ENCODE results near the gene DENND6B. TPM values are rescaled to one million over a fixed set of nuclear protein-coding genes. Genes with fewer than 3 reads are reported as not detected.

Gene DENND6B
- total and polyA plus RNA-seq, 2 experiments from 2014 or later = 0.71 to 1.3 TPM

DNA sequence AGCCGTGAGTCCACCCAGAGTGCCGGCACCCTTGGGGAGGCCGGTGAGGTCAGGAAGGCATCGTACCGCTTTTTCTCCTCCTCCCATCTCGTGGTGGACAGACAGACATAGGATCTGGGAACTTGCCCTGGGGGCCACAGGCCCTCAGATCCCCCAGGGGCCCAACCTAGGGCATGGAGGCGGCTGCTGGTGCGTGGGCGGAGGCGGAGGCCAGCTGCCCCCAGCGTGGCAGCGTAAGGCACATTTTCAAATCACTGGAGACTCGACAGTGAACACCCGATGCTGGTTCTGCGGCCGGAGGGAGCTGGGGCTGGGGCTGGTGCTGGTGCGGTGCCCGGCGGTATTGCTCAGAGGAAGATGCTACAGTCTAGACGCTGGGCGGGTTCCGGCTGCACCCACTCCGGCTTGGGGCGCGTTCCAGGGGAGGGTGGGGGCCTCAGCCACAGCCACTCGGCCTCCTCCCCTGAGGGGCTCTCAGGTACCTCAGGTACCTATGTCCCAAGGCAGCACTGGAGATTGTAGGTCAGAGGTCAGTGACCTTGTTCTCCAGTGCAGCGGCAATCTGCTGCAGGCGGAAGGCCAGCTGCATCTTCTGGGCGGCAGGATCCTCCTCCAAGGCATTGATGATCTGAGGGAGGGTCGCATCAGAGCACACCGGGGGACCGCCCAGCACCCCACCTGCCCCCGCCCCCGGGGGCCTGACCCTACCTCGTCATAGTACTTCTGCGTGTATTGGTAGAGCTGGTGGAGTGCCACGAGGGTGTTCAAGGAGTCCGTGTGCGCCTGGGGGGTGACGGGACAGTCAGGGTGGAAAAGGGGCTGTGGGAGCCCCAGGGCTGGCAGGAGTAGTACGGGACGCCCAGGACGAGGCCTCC, 51.4 kb downstream of the DENND6B start (continued):
- TF ChIP-seq, protein P1, sequence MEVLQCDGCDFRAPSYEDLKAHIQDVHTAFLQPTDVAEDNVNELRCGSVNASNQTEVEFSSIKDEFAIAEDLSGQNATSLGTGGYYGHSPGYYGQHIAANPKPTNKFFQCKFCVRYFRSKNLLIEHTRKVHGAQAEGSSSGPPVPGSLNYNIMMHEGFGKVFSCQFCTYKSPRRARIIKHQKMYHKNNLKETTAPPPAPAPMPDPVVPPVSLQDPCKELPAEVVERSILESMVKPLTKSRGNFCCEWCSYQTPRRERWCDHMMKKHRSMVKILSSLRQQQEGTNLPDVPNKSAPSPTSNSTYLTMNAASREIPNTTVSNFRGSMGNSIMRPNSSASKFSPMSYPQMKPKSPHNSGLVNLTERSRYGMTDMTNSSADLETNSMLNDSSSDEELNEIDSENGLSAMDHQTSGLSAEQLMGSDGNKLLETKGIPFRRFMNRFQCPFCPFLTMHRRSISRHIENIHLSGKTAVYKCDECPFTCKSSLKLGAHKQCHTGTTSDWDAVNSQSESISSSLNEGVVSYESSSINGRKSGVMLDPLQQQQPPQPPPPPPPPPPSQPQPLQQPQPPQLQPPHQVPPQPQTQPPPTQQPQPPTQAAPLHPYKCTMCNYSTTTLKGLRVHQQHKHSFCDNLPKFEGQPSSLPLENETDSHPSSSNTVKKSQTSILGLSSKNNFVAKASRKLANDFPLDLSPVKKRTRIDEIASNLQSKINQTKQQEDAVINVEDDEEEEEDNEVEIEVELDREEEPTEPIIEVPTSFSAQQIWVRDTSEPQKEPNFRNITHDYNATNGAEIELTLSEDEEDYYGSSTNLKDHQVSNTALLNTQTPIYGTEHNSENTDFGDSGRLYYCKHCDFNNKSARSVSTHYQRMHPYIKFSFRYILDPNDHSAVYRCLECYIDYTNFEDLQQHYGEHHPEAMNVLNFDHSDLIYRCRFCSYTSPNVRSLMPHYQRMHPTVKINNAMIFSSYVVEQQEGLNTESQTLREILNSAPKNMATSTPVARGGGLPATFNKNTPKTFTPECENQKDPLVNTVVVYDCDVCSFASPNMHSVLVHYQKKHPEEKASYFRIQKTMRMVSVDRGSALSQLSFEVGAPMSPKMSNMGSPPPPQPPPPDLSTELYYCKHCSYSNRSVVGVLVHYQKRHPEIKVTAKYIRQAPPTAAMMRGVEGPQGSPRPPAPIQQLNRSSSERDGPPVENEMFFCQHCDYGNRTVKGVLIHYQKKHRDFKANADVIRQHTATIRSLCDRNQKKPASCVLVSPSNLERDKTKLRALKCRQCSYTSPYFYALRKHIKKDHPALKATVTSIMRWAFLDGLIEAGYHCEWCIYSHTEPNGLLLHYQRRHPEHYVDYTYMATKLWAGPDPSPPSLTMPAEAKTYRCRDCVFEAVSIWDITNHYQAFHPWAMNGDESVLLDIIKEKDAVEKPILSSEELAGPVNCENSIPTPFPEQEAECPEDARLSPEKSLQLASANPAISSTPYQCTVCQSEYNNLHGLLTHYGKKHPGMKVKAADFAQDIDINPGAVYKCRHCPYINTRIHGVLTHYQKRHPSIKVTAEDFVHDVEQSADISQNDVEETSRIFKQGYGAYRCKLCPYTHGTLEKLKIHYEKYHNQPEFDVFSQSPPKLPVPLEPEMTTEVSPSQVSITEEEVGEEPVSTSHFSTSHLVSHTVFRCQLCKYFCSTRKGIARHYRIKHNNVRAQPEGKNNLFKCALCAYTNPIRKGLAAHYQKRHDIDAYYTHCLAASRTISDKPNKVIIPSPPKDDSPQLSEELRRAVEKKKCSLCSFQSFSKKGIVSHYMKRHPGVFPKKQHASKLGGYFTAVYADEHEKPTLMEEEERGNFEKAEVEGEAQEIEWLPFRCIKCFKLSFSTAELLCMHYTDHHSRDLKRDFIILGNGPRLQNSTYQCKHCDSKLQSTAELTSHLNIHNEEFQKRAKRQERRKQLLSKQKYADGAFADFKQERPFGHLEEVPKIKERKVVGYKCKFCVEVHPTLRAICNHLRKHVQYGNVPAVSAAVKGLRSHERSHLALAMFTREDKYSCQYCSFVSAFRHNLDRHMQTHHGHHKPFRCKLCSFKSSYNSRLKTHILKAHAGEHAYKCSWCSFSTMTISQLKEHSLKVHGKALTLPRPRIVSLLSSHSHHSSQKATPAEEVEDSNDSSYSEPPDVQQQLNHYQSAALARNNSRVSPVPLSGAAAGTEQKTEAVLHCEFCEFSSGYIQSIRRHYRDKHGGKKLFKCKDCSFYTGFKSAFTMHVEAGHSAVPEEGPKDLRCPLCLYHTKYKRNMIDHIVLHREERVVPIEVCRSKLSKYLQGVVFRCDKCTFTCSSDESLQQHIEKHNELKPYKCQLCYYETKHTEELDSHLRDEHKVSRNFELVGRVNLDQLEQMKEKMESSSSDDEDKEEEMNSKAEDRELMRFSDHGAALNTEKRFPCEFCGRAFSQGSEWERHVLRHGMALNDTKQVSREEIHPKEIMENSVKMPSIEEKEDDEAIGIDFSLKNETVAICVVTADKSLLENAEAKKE (CRISPR knock-in tag; IDR thresholded peaks at IDR 0.05) = no peak
- TF ChIP-seq, protein P2, sequence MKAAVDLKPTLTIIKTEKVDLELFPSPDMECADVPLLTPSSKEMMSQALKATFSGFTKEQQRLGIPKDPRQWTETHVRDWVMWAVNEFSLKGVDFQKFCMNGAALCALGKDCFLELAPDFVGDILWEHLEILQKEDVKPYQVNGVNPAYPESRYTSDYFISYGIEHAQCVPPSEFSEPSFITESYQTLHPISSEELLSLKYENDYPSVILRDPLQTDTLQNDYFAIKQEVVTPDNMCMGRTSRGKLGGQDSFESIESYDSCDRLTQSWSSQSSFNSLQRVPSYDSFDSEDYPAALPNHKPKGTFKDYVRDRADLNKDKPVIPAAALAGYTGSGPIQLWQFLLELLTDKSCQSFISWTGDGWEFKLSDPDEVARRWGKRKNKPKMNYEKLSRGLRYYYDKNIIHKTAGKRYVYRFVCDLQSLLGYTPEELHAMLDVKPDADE (IDR thresholded peaks at IDR 0.05) = no peak
- no peak for TF ChIP-seq ZNF331 (CRISPR knock-in tag; IDR thresholded peaks at IDR 0.05; ENCODE audit: low read depth)

DNA sequence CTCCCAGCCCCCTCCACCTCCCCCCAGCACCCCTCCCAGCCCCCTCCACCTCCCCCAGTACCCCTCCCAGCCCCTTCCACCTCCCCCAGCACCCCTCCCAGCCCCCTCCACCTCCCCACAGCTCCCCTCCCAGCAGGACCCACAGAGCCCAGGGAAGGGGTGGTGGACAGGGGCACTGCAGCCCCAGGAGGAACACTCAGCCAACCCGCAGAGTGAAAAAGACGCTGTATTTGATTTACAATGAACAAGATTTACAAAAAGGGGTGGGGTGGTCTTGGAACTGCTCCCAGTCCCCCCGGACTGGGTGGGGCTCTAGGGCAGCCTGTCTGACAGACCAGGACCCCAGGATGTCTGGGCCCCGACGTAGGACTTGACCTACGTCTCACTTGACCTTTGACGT, 52.0 kb downstream of the DENND6B start:
- H3K4me3 Mint-ChIP-seq = no peak overlapping the region
- peaks cover 20% of the 10 kb centered on the region for H3K27me3 Mint-ChIP-seq (ENCODE audit: insufficient read depth, low read depth, poor library complexity)
- H3K27ac Mint-ChIP-seq = no peak overlapping the region
- Histone ChIP-seq H3K9me2 (ENCODE audit: insufficient read depth) (no peaks in the 10 kb centered on the region), H3K4me2 (no peak overlapping the region), H3K79me2 (replicated peaks; ENCODE audit: insufficient read depth) (no peaks in the 10 kb centered on the region), H3K27ac (ENCODE audit: low read depth) (no peak overlapping the region), H3K4me1 (ENCODE audit: insufficient read depth) (no peaks in the 10 kb centered on the region), H3K36me3 (ENCODE audit: insufficient read depth) (0 out of 2 replicates have a peak, but pooled peaks cover 8% of the 10 kb centered on the region), H3F3A (replicated peaks; ENCODE audit: low read depth) (peaks cover 8% of the 10 kb centered on the region; the same call in 1 of the 2 replicates), H4K20me1 (replicated peaks; ENCODE audit: insufficient read depth) (no peaks in the 10 kb centered on the region), H2AFZ (no peak overlapping the region), H3K27me3 (ENCODE audit: insufficient read depth) (peaks cover 22% of the 10 kb centered on the region), H3K4me3 (no peak overlapping the region)
- peaks cover 54% of the 10 kb centered on the region for H3K36me3 Mint-ChIP-seq (ENCODE audit: low read depth)
- DNase-seq (ENCODE audit: low spot score) (no peak), ATAC-seq (no peak)
- H3K4me1 Mint-ChIP-seq = peaks cover 2% of the 10 kb centered on the region; the same call in 1 of the 3 replicates
- H3K9me3 Mint-ChIP-seq = peaks cover 18% of the 10 kb centered on the region
- TF ChIP-seq POLR2AphosphoS5 (IDR thresholded peaks at IDR 0.05; ENCODE audit: low read depth) = no peak
- no peak for TF ChIP-seq STAT1 (IDR thresholded peaks at IDR 0.05; ENCODE audit: unreplicated experiment)
- no peak for TF ChIP-seq NANOG (IDR thresholded peaks at IDR 0.05; ENCODE audit: borderline replicate concordance)
- TF ChIP-seq ZNF331 (CRISPR knock-in tag; IDR thresholded peaks at IDR 0.05; ENCODE audit: low read depth) = no peak
- TF ChIP-seq EZH2phosphoT487 (IDR thresholded peaks at IDR 0.05; ENCODE audit: unreplicated experiment) = no peak
- TF ChIP-seq, protein P1 (CRISPR knock-in tag; IDR thresholded peaks at IDR 0.05) = no peak

Measured in GM23338 (cell line).